Measurements from ENCODE around the gene HDX.

HDX gene

DNA sequence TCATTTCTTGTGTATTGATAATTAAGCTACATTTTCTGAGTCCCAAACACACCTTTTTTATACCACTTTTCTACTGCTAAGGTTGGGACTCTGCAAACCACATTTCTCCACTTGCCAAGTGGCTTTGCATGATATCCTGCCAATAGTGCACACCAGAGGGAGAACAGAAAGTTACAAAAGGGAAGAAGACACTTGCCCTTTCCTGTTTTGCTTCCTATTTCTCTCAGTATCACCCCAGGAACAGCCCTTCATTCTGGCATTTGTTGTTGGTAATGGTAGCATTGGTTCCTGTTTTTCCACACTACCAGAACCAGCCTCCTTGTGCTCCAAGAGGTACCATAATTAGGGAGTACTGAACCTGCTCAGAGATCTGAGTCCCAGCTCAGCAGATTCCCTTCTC, 87.1 kb downstream of the HDX start:
- Histone ChIP-seq H3K4me1 (no peaks in the 10 kb centered on the region), H3K36me3 (replicated peaks) (no peaks in the 10 kb centered on the region), H3K4me3 (no peak overlapping the region), H3K27me3 (ENCODE audit: low read depth) (no peaks in the 10 kb centered on the region), H3K9me3 (no peaks in the 10 kb centered on the region; the same call in 1 of the 2 replicates)
- DNase-seq (ENCODE audit: low spot score in 2 of 2), result no peak
- in situ Hi-C loops (cut with MboI; ENCODE audit: low sequenced_read_pairs), result no loop called here

DNA sequence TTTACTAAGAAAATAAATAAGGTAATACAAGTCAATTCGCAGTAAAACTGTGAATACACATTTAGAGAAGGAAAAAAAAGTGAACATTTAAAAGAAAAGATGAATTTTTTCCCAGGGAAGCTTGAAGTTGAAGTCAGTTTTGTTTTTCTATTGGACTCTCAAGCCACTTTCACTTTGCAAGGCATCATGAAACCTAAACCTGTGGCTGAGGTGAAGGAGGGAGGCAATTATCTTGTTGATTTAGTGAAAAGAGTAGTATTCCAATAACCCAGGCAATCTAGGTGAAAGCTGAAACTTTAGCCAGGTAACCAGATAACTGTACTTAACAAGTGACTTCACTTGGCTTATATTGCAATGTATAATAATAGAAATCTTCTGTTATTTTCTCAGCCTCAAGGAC, 138.6 kb downstream of the HDX start:
- H3K4me3 ChIP-seq, result no peak overlapping the region
- H3K4me1 ChIP-seq, result no peaks in the 10 kb centered on the region
- in situ Hi-C loops (cut with MboI; ENCODE audit: low sequenced_read_pairs), result no loop called here
- H3K27me3 ChIP-seq (ENCODE audit: low read depth), result no peaks in the 10 kb centered on the region
- no peaks in the 10 kb centered on the region for H3K36me3 ChIP-seq (replicated peaks)
- no peak for DNase-seq (ENCODE audit: low spot score in 2 of 2)
- no peaks in the 10 kb centered on the region for H3K9me3 ChIP-seq

DNA sequence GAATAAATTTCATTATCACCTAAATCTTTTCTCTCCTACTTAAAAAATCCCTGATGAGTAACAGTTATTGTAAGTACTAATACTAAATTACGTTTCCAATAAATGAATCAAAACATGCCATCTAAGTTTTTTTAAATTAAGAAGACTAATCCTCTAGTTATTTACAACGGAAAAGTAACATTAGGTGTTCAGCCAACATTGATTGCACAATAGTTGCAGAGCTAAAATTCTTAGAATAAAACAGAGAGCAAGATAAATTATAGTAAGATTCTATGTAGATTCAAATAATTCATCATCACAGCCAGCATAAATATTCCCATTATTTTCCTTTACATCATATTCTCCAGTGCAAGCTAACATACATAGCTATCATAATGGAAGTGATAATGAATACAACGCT, 139.2 kb downstream of the HDX start:
- Histone ChIP-seq H3K4me1 (no peaks in the 10 kb centered on the region), H3K27me3 (ENCODE audit: low read depth) (no peaks in the 10 kb centered on the region), H3K9me3 (no peaks in the 10 kb centered on the region), H3K4me3 (no peak overlapping the region), H3K36me3 (replicated peaks) (no peaks in the 10 kb centered on the region)
- DNase-seq (ENCODE audit: low spot score in 2 of 2), result no peak
- in situ Hi-C loops (cut with MboI; ENCODE audit: low sequenced_read_pairs), result no loop called here

DNA sequence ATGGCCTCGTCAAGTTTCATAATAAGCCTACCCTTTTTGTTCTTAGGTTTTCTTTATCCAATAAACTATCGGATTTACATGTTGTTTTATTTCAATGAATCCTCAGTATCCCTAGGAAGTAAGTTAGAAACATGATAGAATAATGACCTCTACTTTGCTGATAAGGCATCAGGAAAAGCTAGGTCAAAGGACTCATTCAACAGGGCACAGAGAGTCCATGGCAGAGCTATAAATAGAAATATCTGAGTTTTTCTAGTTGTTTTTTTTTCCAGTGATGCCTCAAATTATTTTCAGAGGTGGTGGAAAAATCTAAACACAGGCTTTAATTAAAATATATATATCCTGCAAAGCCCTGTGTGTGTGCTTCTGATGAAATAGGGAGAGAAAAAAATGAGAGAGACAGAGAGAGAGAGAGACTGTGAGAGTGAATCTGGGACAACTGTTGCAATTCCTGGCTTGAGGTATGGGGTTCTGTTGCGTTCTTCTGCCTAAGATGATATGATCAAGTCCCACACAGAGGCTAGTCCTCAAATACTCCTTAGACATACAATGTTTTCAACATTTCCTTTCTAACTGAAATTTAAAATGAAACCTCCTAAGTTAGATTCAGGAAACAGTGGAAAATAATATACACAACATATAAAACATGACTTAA, 139.9 kb downstream of the HDX start:
- in situ Hi-C loops (cut with MboI; ENCODE audit: low sequenced_read_pairs), result no loop called here
- no peaks in the 10 kb centered on the region for H3K9me3 ChIP-seq
- no peaks in the 10 kb centered on the region for H3K4me1 ChIP-seq
- H3K4me3 ChIP-seq, result no peak overlapping the region
- no peaks in the 10 kb centered on the region for H3K36me3 ChIP-seq (replicated peaks)
- no peak for DNase-seq (ENCODE audit: low spot score in 2 of 2)
- no peaks in the 10 kb centered on the region for H3K27me3 ChIP-seq (ENCODE audit: low read depth)

DNA sequence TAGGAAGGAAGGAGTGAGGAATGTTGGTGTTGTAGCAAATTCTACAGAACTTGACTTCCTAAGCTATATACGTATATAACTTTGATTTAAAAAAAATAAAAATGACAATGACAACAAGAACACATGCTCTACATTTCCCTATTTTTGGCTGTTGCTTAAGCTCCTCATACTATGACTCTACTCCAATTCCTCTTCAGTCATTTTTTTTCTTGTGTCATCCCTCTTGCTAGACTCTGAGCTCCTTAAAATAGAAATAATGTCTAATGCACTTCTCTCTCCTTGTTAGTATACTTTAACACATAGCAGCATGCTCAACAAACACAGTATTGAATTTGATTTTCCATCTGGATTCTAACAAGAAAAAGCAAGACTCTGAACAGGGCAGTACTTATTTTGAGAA, 144.0 kb downstream of the HDX start:
- H3K4me3 ChIP-seq, result no peak overlapping the region
- H3K4me1 ChIP-seq, result no peaks in the 10 kb centered on the region
- H3K27me3 ChIP-seq (ENCODE audit: low read depth), result no peaks in the 10 kb centered on the region
- H3K9me3 ChIP-seq, result no peaks in the 10 kb centered on the region
- in situ Hi-C loops (cut with MboI; ENCODE audit: low sequenced_read_pairs), result no loop called here
- no peaks in the 10 kb centered on the region for H3K36me3 ChIP-seq (replicated peaks)
- DNase-seq (ENCODE audit: low spot score in 2 of 2), result no peak

DNA sequence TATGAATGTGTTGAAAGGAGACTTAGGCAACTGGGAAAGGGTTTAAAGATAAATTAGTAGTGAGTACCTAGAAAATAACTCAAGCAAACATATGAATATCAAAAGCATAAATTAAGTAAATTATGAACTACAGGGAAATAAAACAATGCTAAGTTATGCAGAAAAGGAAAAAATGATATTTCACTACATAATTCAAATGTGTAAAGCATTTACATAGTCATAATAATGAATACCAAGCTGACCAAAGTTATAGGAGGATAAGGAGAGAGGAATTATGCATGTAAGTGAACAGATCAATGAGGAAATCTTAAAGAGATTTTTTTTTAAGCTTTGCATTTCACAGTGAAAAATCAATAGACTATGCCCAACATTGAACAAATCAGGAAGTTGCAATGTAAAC, 145.0 kb downstream of the HDX start:
- no peak overlapping the region for H3K4me3 ChIP-seq
- in situ Hi-C loops (cut with MboI; ENCODE audit: low sequenced_read_pairs), result no loop called here
- H3K27me3 ChIP-seq (ENCODE audit: low read depth), result no peaks in the 10 kb centered on the region
- H3K9me3 ChIP-seq, result no peaks in the 10 kb centered on the region
- H3K4me1 ChIP-seq, result no peaks in the 10 kb centered on the region
- H3K36me3 ChIP-seq (replicated peaks), result no peaks in the 10 kb centered on the region
- no peak for DNase-seq (ENCODE audit: low spot score in 2 of 2)

DNA sequence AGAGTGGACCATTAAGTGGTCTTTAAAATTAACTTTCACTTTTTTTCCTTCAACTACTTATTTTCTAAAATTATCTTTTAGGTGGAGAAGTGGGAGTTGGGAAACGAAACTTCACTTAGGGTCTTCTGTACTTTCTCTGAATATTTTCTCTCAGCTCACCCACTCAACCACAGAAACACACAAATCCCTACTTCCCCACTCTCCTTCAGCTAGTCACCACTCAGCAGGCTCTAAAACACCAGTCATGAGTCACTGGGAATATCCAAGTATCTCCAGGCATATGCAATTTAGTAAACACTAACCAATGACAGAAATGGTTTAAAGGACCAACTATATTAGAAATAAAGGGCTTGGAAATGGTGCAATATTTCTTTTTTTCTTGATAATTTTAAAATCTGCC, 161.3 kb downstream of the HDX start:
- H3K27me3 ChIP-seq (ENCODE audit: low read depth), result no peaks in the 10 kb centered on the region
- in situ Hi-C loops (cut with MboI; ENCODE audit: low sequenced_read_pairs), result no loop called here
- H3K9me3 ChIP-seq, result no peaks in the 10 kb centered on the region
- H3K36me3 ChIP-seq (replicated peaks), result no peaks in the 10 kb centered on the region
- peaks cover 1% of the 10 kb centered on the region for H3K4me1 ChIP-seq
- H3K4me3 ChIP-seq, result no peak overlapping the region
- DNase-seq (ENCODE audit: low spot score in 2 of 2), result no peak

DNA sequence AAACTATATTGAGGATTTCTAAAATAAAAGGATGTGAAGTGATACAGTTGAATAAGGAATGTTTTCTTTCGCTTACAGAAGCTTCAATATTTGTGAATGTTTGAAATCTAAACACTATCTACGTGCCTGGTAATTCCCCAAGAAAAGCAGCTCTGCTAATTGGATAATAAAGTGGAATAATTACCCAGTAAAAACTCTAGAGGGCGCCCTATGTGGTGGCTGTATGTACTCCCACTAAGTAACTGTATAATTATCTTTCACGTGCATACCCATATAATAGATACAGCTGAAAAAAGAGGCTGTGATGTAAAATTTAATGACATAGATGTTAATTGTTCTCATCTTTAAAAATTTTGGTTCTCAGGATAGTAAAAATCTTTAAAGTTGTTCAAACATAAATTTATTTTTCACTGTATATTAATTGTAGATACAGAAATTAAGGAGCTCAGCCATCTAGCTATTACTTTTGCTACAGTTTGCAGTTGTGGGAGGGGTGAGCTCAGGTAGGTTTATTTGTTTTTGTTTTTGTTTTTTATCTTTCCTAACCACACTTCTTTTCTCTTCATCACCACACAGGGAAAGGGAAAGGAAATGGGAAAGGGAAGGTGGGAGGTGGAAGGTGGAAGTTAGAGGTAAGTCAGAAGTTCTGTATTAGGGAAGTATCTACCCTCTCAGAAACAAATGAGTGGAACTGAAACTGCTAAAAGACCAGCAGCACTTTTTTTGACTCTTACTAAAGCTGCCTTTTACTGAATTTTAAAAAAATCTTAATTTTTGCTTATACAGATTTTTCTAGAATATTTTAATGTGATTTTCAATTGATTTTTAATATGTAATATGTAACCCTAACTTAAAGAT, 162.5 kb downstream of the HDX start:
- in situ Hi-C loops (cut with MboI; ENCODE audit: low sequenced_read_pairs), result no loop called here
- Histone ChIP-seq H3K27me3 (ENCODE audit: low read depth) (no peaks in the 10 kb centered on the region), H3K4me1 (peaks cover 14% of the 10 kb centered on the region), H3K4me3 (no peak overlapping the region), H3K9me3 (no peaks in the 10 kb centered on the region), H3K36me3 (replicated peaks) (no peaks in the 10 kb centered on the region)
- DNase-seq (ENCODE audit: low spot score in 2 of 2), result peak; percentile 19 to 42

DNA sequence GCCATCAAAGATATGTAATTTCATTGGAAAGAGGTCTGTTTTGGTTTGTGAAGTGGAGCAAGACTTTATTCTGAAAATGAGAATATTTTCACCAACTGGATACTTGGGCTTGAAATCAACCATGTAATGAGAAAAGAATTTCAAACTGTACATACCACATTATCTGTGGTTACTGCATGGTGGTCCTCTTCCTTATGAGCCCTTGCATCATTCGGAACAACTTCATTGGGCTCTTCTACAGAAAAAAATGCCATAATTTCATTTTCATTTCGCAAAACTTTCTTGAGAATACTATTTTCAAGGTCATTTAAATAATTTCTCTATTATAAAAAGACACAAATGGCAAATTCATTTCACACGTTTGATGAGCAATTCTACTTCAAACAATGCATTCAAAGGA, 165.6 kb downstream of the HDX start:
- no peaks in the 10 kb centered on the region for H3K9me3 ChIP-seq
- H3K4me3 ChIP-seq, result no peak overlapping the region
- H3K36me3 ChIP-seq (replicated peaks), result no peaks in the 10 kb centered on the region
- no peaks in the 10 kb centered on the region for H3K27me3 ChIP-seq (ENCODE audit: low read depth)
- DNase-seq (ENCODE audit: low spot score in 2 of 2), result no peak
- in situ Hi-C loops (cut with MboI; ENCODE audit: low sequenced_read_pairs), result no loop called here
- peaks cover 24% of the 10 kb centered on the region for H3K4me1 ChIP-seq

DNA sequence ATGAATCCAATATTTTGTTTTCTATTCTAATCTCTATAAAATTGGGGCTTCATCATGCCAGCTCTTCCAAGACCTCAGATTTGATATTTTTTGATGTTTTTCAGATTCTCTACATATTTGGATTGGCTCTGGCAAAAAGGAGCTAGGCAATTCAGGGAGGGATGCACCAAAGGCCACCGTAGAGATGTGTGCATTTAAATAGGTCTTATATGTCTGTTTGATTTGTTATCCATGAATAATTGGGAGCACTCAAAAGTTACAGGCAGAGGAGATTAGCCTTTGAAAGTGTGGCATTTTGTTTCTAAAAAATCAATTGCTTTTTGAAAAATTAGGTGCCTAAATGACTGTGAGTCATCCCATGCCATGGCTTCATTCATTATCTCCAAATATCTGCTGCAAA, 167.1 kb downstream of the HDX start:
- in situ Hi-C loops (cut with MboI; ENCODE audit: low sequenced_read_pairs), result no loop called here
- Histone ChIP-seq H3K9me3 (no peaks in the 10 kb centered on the region), H3K4me1 (peaks cover 24% of the 10 kb centered on the region), H3K4me3 (no peak overlapping the region), H3K36me3 (replicated peaks) (no peaks in the 10 kb centered on the region), H3K27me3 (ENCODE audit: low read depth) (no peaks in the 10 kb centered on the region)
- DNase-seq (ENCODE audit: low spot score in 2 of 2), result peak in 1 of 2 experiments; percentile 58

DNA sequence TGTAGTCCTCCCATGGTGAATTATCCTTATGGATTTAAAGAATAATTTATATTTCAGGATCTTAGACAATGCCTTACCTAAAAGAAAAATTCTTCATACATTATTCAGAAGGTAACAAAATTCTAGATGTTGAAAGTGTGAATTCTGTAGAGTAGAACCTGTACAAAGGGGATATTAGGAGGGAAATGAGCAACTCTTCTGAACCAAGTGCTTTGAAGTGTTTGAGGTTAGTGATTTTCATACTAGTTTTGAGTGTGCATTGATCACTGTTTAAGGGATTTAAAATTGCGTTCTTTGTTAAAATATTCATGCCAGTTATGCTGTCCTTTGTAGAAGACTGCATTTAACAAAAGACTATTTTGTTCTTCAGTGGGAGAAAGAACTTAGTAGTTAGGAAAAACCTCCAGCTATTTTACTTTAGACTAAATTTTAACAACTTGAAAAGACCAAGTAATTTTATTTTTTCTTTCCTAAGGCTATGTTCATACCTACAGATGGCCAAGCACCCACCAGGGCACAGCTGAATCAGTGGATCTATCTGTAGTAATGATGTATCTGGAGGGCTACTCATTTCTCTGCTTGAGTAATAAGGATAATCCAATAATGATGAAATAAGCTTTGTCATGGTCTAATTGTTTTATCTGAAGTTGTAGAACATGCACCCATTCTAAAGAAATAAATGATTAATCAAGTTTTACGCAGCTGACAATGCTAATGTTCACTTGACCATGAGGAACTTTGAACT, 180.0 kb downstream of the HDX start:
- H3K36me3 ChIP-seq (replicated peaks), result no peaks in the 10 kb centered on the region
- peaks cover 48% of the 10 kb centered on the region for H3K4me1 ChIP-seq
- in situ Hi-C loops (cut with MboI; ENCODE audit: low sequenced_read_pairs), result no loop called here
- no peaks in the 10 kb centered on the region for H3K27me3 ChIP-seq (ENCODE audit: low read depth)
- no peak overlapping the region for H3K4me3 ChIP-seq
- DNase-seq (ENCODE audit: low spot score in 2 of 2), result peak in 1 of 2 experiments; percentile 43
- H3K9me3 ChIP-seq, result no peaks in the 10 kb centered on the region

DNA sequence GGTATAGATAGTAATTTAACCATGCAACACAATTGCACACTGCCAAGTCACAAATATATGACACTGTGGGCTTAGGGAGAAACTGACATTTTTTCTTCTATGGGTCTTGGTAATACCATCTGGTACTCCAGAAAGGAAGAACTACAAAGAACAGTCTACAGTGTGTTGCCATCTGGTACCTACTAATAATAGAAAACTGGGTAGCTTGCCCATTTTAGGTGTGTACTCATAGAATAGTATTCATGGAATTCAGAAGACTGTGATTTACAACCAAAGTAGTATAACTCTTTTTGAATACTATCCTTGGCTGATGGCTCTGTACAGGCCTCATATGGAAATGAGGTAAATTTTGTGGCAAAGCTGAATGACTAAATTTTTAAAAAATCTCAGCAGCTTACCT, 181.6 kb downstream of the HDX start:
- in situ Hi-C loops (cut with MboI; ENCODE audit: low sequenced_read_pairs), result no loop called here
- Histone ChIP-seq H3K4me1 (peaks cover 51% of the 10 kb centered on the region), H3K36me3 (replicated peaks) (no peaks in the 10 kb centered on the region), H3K4me3 (no peak overlapping the region), H3K9me3 (no peaks in the 10 kb centered on the region), H3K27me3 (ENCODE audit: low read depth) (no peaks in the 10 kb centered on the region)
- no peak for DNase-seq (ENCODE audit: low spot score in 2 of 2)

DNA sequence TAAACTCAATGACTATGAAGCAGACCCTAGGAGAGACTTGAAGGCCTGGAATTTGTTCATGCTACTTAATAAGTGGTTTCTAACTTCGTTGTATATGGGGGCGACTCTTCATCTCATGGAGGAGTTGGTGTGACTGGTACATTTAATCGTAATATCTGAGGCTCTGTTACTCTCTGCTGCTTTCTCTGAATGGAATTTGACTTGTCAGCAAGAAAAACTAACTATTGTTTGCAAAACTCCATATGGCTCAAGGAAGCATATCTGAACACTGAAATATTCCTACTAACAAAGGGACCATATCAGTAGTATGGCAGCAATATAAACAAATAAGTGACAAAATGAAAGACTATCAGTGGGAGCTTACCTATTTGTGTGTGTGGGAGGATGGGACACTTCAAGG, 182.2 kb downstream of the HDX start:
- peaks cover 51% of the 10 kb centered on the region for H3K4me1 ChIP-seq
- H3K4me3 ChIP-seq, result no peak overlapping the region
- no peaks in the 10 kb centered on the region for H3K36me3 ChIP-seq (replicated peaks)
- H3K27me3 ChIP-seq (ENCODE audit: low read depth), result no peaks in the 10 kb centered on the region
- DNase-seq (ENCODE audit: low spot score in 2 of 2), result no peak
- no peaks in the 10 kb centered on the region for H3K9me3 ChIP-seq
- in situ Hi-C loops (cut with MboI; ENCODE audit: low sequenced_read_pairs), result no loop called here

DNA sequence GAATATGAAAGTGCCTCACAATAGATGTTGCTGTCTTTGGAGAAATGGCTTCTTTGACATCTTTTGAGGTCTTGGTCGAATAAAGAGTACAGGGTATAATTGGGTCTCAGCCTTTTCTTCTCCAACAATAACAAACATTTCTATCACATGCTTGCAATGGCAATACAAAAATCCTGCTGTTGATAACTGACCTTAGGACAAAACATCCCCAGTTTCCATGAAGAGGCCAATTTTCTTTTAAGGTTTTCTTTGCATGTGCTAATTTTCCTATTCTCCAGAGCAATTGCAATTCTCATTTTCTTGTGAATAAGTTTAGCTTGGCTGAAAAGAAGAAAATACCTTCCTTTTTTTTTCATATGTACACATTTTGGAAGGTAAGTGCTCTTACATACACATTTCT, 183.6 kb downstream of the HDX start:
- H3K4me1 ChIP-seq, result peaks cover 51% of the 10 kb centered on the region
- in situ Hi-C loops (cut with MboI; ENCODE audit: low sequenced_read_pairs), result no loop called here
- no peaks in the 10 kb centered on the region for H3K9me3 ChIP-seq
- no peak overlapping the region for H3K4me3 ChIP-seq
- no peaks in the 10 kb centered on the region for H3K27me3 ChIP-seq (ENCODE audit: low read depth)
- no peaks in the 10 kb centered on the region for H3K36me3 ChIP-seq (replicated peaks)
- DNase-seq (ENCODE audit: low spot score in 2 of 2), result peak; percentile 16 to 99
